Inflammatory macrophage treated with lipopolysaccharide for 4 hours (primary cell): ENCODE results near the gene ZNHIT2.

Experiments
- DNase-seq: peaks from one replicate; pipeline ENCODE4 v3.0.0-alpha.2; 2020

Gene ZNHIT2

DNA sequence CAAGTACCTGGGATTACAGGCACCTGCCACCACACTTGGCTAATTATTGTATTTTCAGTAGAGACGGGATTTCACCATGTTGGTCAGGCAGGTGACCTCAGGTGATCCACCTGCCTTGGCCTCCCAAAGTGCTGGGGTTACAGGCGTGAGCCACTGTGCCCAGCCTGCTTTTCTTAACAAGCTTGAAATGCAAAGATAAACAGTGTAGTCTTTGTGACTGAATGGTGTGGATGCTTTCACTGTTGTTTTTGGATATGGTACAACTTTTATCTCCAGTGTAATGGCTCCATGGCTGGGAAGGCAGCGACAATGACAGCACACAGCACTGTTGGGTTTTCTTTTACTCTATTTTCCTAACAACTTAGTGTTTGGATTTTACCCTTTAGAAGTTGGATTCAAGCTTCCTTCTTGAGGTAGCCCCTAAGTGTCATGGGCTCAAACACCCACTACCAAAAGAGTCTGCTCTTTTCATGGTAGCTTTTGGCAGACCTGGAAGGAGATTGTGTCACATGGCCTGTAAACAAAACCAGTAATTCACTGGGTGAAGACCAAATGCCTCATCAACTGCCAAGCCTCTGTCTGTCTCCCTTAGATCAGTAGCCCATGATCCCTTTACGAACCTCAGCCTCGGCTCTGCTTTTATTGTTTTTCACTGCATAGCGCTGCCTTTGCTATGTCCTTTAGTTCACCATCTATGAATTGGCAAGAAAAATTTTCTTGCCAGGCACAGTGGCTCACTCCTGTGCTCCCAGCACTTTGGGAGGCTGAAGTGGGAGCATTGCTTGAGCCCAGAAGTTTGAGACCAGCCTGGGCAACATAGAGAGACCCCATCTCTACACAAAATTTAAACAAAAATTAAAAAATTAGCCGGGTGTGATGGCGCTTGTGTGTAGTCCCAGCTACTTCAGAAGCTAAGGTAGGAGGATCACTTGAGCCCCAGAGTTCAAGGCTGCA is 15.1 kb downstream of the ZNHIT2 start:
- no peak for DNase-seq

- DNase-seq = no peak
Measured at GRCh38 chr11:65100674-65101350, 16.7 kb downstream of the ZNHIT2 start.

DNA sequence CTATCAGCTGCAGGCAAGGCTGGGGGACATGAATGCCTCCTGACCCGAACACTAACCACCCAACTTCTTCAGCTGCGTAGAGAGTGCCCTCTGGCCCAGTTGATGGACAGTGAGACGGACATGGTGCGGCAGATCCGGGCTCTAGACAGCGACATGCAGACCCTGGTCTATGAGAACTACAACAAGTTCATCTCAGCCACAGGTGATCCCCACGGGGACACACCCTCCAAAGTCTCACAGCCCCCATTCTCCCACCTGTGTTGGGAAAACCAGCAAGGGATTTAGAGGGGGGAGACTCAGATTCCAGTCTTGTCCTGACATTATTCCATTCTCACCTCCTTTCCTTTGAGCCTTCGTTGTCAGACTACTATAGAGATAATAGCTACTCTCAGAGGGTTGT is 20.6 kb downstream of the ZNHIT2 start:
- no peak for DNase-seq

- DNase-seq = peak; percentile 89
Measured at GRCh38 chr11:65095974-65096806, 21.3 kb downstream of the ZNHIT2 start, which contains the start of gene VPS51. TSS of gene VPS51 (plus strand) at chr11:65096214. CDS start at chr11:65096251, 37 bp downstream.

- DNase-seq = no peak
Measured at GRCh38 chr11:65095427-65095826, 22.1 kb downstream of the ZNHIT2 start.

DNA sequence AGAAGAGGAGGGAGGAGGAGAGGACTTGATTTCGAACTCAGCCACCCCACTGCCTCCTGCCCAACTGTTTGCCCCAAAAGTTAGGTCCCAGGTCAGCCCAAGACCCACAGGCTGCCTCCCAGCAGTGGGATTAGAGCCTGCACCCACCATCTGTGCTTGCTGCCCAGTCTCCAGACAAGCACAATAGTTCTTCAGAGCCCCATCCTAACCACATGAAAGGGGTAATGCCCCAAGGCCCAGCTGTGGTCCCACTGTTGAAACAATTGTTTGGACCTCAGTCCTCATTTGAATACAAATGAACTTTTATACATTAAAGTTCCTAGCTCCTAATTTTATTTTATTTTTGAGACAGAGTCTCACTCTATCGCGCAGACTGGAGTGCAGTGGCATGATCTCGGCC is 26.9 kb downstream of the ZNHIT2 start:
- DNase-seq = no peak

DNA sequence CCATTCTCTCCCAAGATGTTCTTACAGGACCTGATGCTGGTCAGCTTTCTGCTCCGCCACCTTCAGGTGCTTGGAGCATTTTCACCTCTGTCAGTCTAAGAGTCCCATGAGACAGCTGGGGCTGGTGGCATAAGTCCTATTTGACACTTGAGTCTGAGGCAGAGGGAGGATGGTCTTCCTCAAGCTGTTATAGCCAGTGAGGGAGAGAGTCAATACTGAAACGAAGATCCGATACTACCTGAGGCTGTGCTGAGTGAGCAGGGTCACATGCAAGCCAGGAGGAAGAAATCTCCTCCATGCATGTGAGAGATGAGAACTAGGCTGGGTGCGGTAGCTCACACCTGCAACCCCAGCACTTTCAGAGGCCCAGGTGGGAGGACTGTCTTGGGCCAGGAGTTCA is 27.9 kb downstream of the ZNHIT2 start:
- no peak for DNase-seq

- no peak for DNase-seq
Measured at GRCh38 chr11:65087827-65088226, 29.7 kb downstream of the ZNHIT2 start.

DNA sequence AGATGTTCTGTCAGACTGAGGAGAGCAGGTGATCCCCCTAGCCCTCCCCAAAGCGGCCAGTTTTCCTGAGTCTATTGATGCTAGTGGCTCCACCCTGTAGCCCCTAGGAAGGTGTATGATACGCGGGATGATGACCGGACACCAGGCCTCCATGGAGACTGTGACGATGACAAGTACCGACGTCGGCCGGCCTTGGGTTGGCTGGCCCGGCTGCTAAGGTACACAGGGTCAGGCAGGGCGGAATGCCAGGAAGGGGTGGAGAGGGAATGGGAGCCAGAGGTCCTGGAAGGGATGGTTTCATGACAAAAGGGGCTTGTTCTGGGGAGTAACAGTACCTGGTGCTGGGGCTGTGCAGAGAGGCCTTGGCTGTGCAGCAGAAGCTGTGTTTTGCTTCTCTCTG is 30.3 kb downstream of the ZNHIT2 start:
- DNase-seq = no peak

DNA sequence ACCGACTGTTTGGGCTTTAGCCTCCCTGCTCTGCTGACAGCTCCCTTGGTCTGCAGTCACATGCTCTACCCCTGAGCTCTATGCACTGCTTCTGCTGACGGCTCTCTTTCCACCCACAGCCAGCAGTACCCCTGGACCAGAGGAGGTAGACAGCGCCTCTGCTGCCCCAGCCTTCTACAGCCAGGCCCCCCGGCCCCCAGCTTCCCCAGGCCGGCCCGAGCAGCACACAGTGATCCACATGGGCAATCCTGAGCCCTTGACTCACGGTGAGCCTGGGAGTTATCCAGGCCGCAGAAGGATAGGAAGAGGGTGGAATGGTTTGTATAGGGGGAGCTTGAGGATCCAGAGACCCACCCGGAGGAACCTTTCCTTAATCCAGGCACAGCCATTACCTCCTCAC is 30.7 kb downstream of the ZNHIT2 start:
- DNase-seq = no peak

- DNase-seq = peak; percentile 56
Measured at GRCh38 chr11:65085446-65085845, 32.1 kb downstream of the ZNHIT2 start.

DNA sequence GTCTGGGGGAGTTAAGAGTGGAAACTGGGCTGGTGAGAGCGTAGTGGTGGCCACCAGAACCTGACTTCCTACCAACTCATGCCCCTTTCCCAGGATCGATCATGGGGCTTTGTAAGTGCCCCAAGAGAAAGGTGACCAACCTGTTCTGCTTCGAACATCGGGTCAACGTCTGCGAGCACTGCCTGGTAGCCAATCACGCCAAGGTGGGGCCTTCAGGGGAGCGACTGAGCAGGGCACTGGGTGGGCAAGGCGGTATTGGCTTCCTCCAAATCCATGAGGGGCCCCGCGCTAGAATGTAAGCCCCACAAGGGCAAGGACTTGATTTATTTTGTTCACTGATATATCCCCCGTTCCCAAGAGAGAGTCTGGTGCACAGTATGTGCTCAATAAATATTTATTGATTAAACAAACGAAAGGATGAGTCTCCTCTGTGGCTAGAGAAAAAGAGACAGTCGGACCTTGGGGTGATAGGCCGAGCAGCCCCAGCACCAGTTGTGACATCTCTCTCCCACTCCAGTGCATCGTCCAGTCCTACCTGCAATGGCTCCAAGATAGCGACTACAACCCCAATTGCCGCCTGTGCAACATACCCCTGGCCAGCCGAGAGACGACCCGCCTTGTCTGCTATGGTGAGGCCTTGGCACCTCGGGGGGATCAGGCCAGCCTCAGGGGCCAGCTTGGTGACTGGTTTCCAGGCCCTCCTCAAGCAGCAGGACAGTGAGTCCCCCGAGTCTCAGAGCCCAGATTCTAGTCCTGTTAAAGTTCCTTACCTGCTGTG is 32.7 kb downstream of the ZNHIT2 start:
- no peak for DNase-seq

DNA sequence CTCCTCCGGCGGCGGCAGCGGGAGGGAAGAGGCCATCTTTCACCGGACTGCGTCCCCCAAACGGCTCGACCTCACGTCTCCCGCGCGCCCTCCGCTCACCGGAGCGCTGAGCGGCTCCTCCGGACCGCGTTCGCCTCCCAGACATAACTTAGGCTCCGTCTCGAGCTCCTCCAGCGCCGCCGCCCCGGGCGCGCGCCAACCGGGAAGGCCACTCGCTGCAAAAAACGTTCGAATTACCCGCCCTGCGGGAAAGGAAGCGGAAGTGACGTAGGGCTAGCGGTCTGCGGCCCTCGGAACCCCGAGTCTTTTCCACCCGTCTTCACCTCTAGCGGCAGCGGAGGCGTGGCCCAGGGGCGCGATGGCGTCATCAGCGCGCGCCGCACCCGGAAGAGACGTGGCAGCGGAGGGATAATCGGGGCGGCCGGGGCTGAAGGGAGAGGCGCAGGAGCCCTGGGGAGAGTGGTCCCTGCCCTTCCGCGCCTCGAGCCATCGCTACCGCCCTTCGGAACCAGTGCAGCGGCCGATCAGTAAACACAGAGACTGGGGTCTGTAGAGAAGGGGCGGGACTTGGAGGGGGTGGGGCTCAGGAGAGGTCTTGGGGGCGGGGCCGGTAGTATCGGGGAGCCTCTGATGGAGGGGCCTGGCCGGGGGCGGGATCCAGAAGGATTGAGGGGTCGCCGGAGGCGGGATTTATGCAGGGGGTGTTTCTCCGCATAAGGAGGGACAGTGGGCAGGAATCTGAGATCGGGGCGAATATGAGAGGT is 33.5 kb downstream of the ZNHIT2 start, which contains the start of the genes CDCA5 and ZFPL1:
CDCA5 (minus strand) TSS at position 207 of the 764 bp plus-strand sequence; CDS start at position 145, 62 bp downstream.
ZFPL1 (plus strand) TSS at position 389 of the 764 bp plus-strand sequence. CDS start 477 bp downstream, outside the sequence.
- peak; percentile 97 for DNase-seq

DNA sequence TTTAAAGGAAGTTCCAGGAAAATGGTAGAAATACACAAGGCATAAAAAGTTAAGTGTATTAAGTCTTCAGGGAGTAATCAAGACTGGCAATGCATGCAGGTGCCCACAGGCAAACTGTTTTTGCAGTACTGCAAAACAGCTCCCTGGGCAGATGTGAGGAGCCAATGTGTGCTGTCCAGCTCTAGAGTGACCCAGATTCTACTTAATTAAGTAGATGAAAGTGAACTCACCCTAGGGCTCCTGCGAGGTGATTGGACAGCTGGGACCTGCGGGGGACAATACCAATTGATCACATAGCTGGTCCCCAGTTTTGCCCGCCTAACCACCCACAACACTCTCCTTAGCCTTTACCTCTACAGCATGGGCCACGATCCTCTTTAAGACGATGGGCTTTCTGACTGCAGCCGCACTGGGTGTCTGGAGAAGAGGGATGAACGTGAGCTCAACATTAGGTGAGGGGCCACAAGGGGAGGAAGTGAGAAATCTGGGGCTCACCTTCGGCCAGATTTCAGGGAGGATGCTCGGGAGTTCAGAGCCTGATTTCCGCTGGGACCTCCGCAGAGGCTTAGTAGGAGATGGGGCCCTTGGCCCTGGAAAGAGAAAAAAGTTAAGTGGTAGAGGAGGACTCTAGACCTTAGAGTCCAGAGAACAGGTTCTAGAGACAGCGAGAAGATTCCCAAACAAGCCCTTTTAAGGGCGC is 34.2 kb downstream of the ZNHIT2 start:
- no peak for DNase-seq

GRCh38 chr11:65078786-65079342 is 38.6 kb downstream of the ZNHIT2 start:
- no peak for DNase-seq

GRCh38 chr11:65078151-65078550 is 39.4 kb downstream of the ZNHIT2 start:
- peak; percentile 46 for DNase-seq

DNA sequence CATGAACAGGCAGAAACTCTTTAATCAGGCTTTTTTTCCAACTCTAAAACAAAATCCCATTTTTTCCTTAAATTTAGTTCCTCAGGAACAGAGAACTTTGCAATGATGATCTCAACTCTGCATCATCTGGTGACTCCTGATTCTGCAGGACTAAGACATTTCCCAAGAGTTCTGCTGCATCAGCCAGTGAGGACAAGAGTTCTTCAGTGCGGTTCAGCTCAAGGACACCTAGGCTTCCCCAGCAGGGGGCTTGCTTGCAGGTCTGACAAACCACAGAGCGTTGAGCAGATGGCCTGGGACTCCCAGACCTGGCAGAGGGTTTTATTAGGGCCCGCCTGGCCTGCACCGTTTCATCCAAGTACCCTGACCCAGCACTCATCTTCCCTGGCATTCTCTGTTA is 40.0 kb downstream of the ZNHIT2 start:
- DNase-seq = peak; percentile 39

DNA sequence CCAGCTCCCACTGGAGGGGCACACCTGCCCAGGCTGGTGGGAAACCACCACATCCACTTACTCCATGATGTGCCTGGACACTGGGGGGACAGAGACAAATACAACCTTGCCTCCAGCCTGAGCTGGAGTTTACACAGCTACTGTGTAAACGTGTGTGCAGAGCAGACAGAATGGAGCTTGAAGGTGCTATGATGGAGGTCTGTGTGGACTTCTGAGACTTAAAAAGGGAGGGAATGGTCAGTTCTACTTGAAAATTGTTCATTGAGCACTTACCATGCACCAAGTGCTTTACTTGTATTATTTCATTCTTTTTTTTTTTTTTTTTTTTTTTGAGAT is 44.9 kb downstream of the ZNHIT2 start:
- DNase-seq = no peak

- DNase-seq = peak; percentile 56
Measured at GRCh38 chr11:65071907-65072630, 45.4 kb downstream of the ZNHIT2 start.

DNA sequence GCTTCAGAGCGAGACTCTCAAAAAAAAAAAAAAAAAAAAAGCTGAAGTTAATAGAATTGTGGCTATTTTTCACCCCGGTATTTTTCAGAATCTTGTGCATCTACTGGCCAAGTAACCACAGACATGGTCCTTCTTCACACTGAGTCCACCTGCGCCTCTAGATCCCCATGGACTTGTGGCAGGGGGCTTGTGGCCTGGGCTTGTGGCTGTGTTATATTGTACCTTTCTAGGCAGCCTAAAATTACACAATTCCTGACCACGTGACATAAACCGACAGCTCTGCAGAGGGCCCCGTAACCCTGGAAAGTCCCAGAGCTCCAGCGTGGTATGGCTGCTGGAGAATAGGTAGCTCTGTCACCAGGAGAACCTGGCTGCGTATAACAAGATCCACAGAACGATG is 48.3 kb downstream of the ZNHIT2 start:
- no peak for DNase-seq
